GM19397 (cell line): ENCODE measurements around the gene RB1.
"Not testable (repeated sequence)": the region's sequence is repeated elsewhere in the genome, so short reads cannot be mapped to it uniquely, and the experiment has no call there.

ENCODE experiments used
- ATAC-seq: cut with Tn5 transposase; IDR thresholded peaks from one replicate; pipeline ENCODE4 v1.9.1; 2021; ENCODE audit warnings: mild to moderate bottlenecking, moderate library complexity; ENCODE audit not compliant: unreplicated experiment

The RB1 gene

DNA sequence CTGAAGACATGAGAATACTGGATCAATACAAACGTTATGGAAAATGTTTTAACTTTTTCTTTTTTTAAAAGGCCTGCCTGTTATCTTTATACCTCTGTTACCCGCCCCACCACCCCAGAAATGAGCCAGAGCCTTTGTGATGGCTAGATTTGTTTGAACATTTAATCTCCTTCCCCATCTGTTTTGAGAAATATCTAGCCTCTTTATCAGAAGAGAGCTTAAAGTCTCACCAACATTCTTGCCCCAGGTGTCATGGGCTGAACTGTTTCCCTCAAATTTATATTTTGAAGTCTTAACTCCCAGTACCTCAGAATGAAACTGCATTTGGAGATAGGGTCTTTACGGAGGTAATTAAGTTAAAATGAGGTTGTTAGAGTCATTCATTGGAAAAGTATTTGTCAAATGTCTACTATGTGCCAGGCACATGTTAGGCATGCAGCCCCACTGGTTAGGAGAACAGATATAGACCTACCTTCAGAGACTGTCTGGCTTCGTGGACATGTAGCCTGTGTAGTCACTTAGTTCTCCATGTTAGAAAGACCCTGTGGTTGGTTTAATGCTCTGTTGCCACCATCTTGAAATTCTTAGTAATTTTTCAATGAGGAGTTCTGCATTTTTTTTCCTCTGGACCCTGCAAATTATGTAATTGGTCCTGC is 6.3 kb upstream of the RB1 start:
- no peak for ATAC-seq

DNA sequence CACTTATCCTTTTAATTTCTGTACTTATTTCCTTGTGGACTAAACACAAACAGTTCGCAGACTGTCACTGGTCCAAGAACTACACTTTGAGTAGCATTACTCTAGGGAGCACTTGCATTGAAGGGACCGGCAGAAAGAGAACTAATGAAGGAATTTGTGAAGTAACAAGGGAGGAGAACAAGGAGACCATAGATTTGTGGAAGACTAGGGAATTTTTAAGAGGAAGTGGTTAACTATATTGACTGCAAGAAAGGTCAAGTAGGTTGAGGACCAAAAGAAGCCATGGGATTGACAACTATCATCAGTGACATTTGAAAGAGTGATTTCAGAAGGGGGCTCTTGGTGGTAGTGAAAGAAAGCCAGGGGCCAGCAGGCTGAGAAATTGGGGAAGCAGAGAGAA is 4.0 kb upstream of the RB1 start:
- ATAC-seq = no peak

DNA sequence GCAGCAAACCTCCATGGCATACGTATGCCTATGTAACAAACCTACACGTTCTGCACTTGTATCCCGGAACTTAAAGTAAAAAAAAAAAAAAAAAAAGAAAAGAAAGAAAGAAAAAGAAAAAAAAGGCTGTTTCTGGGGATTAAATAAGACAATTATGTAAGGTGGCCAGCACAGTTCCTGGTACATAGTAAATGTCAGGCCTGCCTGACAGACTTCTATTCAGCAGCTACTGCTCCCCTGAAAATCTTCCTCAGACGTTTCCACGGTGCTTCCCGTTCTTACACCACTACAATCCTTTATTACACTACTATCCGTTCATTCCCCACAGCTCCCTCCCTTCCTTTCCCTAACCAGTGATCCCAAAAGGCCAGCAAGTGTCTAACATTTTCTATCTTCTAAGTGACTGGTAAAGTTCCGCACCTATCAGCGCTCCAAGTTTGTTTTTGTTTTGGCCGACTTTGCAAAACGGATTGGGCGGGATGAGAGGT is 636 bp upstream of the RB1 start:
- no peak for ATAC-seq

DNA sequence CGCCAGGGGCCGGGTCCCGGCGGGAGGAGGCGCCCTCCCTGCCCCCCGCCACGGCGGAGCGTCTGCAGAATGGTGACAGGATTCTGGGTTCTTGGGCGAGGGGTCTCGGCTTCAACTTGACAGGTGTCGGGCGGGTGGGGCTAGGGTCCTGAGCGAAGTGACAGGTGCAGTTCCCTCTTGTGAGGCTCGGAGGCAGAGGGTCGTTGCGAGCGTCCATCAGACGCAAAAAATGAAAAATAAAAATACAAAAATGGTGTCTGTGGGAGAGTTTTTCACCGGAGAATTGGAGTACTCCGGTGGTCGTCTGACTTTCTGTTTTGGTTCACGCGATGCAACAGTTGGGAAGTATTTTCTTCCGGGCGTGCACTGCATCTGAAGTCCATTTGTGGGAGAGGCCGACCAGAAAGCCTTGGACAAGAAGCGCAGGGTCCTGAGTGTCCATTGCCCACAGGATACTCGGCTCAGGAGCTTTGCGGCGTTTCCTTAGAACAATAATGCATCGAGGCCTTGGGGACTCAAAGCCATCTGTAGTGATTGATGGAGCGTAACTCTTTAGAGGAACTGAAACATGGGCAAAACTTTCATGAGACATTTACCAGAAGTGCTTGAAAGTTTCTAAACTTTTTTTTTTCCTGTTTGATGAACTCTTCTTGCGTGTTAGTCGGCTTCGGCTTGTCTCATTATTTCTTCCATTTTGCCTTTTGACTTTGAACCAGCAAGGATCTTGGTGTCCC is 759 bp downstream of the RB1 start:
- peak; percentile 59 for ATAC-seq

DNA sequence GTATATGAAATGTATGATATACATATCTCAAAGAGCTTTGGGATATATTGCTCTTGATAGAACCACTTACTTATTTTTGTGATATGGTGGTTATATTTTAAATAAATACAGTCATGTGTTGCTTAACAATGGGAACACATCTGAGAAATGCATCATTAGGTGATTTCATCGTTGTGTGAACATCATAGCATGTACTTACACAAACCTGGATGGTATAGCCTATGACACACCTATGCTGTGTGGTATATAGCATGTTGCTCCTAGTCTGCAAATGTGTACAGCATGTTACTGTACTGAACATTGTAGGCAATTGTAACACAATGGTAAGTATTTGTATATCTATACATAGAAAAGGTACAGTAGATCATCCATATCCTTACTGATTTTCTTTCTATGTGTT is 7.7 kb downstream of the RB1 start:
- no peak for ATAC-seq

DNA sequence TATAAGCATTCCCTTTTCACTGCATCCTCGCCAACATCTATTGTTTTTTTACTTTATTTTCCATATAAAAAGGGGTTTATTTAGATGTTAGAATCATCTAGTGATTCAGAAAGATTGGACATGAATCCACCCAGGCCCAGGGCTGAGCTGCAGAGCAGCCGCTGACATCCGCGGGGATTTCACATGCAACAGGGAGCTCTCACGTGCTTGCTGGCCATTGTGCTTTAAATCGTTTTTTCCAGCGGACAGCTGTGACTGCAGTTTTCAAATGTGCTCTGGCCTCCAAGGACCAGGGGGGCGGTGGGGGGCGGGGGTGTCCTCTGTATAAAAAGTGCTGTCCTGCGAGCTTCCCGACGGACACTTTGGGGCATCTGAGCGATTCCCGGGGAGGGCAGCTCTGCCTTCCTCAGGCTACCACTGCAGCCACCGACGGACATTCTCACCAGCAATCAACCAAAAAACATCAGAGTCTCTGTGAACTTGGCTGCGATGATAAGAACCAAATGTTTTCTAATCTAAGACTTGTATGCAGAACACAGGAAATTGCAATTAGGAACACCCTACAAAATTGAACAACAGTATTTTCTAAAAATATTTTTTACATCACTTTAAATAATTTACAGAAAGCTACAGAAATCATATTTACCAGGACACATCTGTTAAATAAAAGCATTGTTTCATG is 12.6 kb downstream of the RB1 start:
- no peak for ATAC-seq

DNA sequence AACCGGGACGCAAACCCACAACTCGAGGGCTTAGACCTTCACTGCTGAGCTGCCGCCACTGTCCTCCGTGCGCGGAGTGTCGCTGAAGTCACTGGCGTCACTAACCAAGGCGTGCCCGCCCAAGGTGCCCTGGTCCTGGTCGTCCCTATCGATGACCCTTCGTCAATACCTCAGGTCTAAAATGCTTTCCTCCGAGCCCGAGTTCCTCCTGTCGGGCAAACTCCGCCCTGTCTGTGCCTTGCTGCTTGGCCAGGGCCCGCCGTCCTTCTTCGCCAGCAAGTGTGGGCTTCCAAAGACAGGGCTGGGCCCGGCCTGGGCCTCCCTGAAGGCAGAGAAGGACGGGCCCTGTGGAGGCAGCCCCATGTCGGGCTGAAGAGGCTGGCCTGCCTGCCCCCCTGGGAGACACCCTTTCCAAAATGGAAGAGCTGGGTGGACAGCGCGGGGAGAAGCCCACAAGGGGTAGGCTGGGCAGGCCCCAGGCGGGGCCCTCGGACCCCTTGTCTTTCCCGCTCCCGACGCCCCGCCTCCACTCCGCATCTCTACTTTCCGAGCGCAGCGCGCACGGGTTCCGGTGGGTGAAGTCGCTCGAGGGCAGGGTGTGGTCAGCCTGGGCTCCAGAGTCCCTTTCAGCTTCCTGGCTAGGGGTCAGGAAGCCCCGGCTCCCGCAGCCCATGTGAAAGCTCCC is 13.4 kb downstream of the RB1 start:
- no peak for ATAC-seq

DNA sequence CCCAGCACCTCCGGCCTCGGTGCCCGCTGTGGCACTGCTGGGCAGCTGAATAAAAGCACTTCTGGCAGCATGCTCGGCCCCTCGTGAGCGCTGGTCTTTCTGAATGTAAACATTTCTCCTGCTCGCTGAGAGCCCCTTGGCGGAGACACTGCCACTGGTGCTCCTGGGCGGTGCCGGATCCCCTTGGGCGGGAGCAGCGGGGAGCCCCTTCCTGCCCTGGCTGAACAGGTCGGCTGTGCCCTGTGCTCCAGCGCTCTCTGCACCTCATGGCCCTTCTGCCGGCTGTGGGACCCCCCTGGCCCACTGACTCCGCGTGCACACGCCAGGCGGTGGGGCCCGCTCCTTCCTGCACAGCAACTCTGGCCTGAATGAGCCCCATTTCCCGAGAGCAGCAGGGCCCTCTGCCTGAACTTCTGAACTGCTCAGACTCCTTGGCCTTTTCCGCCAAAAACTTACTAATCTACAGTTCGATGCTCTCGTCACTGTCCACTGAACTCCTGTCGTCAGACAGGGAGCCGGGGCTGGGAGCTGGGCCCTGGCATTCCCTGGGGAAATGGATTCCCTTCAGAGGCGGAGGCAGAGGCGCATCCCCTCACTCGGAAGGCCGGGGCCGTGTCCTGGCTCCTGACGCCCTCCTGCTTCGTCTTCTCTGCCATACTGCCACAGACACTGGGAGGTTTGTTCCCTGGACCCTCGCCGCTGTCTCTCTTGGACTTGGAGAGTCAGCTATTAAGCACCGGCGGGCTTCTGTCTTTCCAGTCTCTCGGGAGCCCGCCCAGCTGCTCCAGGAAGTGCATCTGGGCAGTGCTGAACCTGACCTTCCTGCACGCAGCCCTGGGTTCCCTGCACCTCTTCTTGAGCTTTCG is 14.2 kb downstream of the RB1 start:
- ATAC-seq = no peak

DNA sequence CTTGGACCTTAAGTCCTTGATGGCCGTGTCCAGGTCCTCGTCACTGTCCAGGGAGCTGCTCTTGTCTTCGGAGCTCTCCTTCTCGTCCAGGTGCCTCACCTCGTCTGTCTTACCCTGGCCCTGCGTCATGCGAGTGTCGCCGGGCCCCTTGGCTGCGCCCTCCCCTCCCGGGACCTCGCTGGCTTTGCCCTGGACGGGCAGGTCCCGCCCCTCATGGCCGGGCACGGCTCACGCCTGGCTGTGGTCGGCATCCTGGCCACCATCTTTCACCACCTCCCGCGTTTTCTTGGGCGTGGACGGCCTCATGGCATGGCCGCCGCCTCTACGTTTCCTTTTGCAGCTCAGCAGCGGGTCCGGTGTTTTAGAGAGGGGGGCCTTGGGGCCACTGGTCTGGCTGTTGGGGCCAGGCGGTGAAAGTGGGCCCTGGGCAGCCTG is 14.8 kb downstream of the RB1 start:
- no peak for ATAC-seq

DNA sequence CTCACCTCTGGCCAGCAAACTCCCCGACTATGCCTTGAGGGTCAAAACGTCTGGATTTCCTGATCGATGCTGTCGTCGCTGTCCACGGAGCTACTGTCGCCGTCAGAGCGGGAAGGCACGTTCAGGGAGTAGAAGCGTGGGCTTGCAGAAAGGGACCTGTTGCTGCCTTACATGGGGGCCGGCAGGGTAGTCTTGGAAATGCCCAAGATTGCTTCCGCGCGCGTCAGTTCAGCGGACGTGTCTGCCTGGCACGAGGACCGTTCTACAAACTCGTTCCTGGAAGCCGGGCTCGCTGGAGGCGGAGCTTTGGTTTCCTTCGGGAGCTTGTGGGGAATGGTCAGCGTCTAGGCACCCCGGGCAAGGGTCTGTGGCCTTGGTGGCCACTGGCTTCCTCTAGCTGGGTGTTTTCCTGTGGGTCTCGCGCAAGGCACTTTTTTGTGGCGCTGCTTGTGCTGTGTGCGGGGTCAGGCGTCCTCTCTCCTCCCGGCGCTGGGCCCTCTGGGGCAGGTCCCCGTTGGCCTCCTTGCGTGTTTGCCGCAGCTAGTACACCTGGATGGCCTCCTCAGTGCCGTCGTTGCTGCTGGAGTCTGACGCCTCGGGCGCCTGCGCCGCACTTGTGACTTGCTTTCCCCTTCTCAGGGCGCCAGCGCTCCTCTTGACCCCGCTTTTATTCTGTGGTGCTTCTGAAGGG is 15.4 kb downstream of the RB1 start:
- no peak for ATAC-seq

DNA sequence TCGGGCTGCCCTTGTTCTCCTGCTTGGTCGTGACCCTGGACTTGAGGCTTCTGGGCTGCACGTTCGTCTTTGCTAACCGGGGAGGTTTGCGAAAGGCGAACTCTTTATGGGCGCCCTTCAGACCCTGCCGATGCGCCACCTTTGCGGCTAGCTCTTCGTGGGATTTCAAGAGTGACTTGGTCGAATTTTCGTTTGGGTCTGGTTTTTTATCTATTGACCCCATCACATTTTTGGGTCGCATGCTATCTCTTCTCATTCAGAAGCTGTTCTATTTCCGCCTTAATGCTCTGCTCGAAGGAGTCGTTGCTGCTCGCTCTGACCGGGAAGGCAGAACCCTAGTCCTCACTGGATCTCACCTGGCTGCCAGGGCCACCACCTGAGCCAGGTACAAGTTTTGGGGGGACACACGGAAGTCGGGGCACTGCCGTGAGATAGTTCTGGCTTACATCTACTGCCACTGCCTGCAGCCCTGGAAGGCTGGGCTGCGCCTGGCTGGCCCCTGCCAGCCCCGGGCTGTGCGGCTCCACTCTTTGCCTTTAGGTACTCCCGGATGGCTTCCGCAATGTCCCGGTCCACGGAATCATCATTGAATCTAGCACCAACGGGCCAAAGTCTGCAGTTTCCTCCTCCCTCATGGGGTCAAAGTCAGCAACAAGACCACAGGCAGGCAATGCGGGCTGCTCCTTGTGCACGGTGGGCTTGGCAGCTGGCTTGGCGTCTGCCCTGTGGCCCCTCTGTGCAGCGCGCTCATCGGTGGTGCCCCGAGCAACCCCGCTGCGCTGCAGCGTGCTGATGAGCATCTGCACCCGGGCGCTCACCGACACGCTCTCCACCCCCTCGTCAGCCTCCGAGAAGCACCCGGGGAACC is 16.2 kb downstream of the RB1 start:
- no peak for ATAC-seq

DNA sequence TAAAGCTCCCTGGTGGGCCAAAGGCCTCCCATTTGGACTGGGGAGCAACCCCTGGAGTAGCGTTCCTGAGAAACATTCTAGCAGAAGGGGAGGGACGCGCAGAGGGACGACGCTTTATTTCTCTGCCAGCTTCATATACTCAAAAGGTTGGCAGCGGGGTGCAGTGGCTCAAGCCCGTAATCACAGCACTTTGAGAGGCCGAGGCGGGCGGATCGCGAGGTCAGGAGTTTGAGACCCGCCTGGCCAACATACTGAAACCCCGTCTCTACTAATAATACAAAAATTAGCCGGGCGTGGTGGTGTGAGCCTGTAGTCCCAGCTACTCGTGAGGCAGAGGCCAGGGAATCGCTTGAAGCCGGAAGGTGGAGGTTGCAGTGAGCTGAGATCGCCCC is 16.8 kb downstream of the RB1 start:
- no peak for ATAC-seq

DNA sequence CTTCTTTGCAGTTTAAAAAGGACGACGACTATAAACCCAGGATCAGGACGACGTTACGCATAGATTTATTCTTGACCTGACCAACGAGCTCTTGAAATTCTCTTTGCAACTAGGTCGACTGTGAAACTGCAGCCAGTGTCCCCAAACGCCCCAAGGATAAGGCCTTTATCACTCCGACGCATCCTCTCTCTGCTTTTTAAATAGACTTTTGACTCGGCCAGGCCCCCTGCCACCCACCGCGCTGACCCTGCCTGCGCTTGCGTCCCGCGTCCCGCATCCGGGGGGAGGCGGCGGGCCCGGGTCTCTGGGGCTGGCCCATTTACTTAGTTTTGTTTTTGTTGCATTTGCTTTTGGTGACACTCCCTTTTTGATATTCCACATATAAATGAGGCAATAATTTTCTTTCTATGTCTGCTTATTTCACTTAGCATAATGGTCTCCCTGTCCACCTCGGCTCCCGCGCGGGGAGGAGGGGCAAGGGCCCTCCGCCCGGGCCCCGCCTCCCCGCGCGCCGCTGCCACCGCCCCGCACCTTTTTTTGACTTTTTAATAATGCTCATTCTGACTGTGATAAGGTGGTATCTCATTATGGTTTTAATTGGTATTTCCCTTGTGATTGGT is 17.4 kb downstream of the RB1 start:
- ATAC-seq = no peak

DNA sequence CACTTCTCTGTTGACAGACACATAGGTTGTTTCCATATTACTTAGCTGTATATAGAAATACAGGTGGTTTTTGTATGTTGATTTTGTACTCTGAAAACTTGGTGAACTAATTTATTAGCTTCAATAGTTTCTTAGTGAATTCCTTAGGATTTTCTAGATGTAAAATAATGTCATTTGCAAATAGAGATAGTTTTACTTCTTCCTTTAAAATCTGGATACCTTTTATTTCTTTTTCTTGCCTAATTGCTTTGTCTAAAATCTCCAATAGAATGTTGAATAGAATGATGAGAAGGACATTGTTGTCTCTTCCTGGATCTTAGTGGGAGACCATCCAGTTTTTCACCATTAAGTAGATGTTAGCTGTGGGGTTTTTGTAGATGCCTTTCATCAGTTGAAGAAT is 18.7 kb downstream of the RB1 start:
- ATAC-seq = no peak

DNA sequence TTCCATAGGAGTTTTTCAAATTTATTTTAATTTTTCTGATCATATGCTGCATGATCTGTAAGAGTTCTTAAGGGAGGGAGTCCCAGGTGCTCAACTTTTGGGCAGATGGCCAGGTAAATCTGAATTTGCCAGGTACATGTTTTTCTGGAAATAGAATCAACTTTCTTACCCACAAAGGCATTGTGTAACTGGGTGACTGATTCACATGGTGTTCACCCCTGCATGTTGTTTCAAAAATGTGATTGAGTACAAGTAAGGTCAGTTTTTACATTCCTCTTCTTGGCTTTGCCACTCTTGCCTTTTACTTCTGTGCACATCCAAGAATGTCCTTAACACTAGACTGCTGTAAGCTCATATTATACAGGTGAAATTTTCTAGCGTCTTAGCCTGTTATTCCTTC is 30.4 kb downstream of the RB1 start:
- no peak for ATAC-seq

DNA sequence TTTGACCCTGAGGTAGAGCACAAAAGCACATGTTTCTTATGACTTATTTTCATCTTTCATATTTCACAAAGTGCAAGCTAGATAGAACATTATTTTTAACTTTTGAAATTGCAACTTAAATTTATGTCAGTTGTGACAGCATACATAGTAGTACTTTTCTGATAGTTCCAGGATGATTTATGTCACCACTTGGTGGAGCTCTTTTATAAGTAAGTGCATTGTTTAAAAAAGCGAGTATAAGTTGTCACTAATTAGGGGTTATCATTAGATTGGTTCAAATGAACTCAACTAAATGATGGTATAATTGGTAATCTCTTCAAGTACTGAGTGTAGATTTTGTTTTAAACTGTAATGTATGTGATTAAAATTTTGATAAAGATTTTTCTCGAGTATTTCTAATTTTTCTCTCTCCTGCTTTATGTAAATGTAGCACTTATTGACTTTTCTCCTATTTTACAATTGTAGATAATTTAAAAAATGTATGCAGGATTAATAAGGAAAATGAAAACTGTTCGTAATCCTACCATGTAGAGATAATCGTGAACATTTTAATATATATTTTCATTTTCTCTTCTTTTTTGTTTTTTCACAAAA is 31.1 kb downstream of the RB1 start:
- ATAC-seq = no peak

DNA sequence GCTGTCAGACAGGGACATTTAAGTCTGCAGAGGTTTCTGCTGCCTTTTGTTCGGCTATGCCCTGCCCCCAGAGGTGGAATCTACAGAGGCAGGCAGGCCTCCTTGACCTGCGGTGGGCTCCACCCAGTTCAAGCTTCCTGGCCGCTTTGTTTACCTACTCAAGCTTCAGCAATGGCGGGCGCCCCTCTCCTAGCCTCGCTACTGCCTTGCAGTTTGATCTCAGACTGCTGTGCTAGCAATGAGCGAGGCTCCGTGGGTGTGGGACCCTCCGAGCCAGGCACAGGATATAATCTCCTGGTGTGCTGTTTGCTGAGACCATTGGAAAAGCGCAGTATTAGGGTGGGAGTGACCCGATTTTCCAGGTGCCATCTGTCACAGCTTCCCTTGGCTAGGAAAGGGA is 35.6 kb downstream of the RB1 start:
- ATAC-seq = not testable (repeated sequence)

DNA sequence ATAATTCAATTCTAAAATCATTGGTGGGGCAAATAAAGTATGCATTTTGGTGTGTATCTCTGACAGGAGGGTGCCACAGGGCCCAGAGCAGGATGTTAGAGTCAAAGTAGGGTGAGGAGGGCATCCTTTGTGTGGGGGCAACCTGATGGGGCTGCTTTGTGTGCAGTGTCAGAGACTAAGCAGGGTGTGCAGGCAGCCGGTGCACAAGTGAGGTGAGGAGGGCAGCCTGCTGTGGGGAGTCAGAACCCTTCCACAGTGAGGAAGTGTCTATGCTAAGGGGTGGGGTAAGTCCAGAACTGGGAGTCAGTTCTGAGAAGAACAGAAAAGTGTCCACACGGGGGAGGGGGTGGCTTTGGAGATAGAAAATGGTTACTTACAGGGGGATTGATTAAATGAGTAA is 40.7 kb downstream of the RB1 start:
- no peak for ATAC-seq
